CD4-positive, alpha-beta T cell treated with Interleukin-6 for 4 hours (primary cell): ENCODE measurements around the gene INTS7.

Experiments
- DNase-seq: peaks from one replicate; pipeline ENCODE4 v3.0.0-alpha.2; 2020; ENCODE audit warnings: mixed read lengths

The INTS7 gene

DNA sequence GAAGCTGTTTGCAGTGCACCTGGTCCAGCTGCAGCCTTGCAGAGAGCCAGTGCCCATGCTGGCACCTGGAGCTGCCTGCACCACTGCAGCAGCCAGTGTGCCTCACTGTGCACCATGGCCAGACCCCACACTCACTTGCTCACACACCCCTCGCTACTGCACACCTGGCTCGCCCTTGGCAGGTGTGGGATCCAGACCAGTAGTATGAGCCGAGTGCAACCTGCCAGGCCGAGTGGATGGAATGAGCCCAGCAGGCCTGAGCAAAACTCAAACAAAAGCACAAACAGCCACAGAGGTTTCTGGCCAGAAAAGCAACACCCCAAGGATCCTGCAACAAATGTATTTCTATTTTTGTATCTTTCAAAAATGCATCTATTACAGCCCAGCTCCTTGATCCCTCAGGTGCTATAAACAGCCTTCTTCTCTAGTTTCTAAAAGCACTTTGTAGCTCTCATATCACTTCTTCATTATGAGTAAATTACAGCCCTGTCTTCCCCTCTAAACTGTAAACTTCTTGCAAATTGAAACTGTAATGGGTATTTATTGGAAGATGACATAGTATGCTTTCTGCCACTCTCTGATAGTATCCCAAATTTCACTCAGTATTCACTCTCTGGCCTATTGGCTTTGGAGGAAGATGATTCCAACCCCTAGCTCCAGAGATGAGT, 132.6 kb downstream of the INTS7 start:
- DNase-seq: no peak

DNA sequence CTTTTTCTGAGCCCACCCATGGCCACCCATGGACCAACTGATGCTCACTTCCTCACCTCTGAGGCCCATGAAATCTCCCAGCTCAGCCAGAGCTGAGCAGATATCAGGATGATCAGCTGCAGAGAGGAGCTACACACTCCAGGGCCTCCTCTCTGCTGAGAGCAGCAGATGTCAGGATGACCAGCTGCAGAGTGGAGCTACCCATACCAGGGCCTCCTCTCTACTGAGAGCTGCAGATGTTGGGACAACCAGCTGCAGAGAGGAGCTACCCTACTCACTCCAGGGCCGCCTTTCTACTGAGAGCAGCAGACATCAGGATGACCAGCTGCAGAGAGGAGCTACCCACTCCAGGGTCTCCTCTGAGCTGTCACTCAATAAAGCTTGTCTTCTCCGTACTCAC, 133.4 kb downstream of the INTS7 start:
- no peak for DNase-seq

DNA sequence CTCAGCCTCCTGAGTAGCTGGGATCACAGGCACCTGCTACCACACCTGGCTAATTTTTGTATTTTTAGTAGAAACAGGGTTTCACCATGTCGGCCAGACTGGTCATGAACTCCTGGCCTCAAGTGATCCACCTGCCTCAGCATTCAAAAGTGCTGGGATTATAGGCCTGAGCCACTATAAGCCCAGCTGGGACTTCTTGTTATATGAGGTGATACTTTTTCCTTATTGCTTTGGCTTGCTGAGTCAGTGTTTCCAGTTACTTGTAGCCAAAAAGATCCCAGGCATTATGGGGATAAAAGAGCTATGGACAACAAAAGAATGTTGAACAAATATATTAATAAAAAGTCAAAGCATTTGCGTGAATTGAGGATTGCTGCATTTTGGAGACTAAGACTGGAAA, 134.9 kb downstream of the INTS7 start:
- no peak for DNase-seq

DNA sequence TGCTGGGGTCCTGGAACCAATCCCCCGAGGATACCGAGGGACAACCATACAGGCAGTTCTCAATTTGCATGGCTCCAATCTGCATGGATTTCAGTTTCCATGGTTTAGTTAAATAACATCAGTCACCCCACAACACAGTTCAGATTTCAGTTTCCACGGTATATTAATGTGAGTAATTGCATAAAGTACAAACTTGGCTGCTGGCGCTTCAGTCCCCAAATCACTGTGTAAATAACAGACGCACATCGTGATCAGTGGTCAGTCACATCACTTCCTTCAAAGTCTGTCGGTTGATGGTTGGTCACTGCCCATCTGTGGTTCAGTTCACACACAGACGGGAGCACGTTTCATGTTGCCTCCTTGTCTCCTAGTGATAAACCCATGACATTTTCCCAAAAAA, 138.4 kb downstream of the INTS7 start:
- no peak for DNase-seq

DNA sequence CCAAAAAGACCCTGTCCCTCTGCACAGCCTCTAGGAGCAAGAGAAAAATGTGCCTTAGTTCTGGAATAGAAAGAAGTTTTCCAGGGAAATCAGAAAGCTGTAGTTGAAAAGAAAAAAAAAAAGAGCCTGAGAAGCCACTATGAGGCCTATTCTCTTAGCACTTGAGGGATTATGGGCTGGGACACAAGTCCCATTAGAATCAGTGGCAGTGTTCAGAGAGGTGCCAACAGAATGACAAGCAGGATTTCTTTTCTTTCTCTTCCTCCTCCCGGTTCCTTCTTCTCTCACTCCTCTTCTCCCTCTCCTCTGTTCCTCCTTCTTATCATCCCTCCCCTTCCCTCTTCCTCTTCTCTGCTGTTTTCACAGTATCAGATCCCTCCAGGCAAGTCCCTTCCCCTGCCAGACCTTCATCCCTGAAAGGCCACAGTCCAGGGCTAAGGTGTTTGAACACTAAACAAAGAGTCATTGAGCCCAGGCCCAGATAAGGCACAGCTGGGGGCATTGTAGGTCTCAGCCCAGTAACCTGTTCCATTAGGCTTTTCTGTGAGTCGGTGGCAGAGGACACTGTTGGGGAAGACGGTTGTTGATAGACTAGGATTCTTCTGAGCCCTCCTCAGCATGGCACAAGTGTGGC, 140.1 kb downstream of the INTS7 start:
- DNase-seq: no peak

DNA sequence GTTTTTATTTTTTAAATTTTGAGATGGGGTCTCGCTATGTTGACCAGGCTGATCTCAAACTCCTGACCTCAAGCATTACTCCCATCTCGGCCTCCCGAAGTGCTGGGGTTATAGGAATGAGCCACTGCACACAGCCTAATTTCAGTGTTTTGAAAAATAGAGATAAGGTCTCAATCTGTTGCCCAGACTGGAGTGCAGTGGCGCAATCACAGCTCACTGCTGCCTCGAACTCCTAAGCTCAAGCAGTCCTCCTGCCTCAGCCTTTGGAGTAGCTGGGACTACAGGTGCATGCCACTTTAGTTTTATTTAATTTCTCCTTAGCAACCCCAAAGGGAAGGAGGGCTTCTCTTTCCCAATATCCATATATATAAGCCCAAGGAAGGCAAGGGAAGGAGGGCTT, 141.0 kb downstream of the INTS7 start:
- no peak for DNase-seq

DNA sequence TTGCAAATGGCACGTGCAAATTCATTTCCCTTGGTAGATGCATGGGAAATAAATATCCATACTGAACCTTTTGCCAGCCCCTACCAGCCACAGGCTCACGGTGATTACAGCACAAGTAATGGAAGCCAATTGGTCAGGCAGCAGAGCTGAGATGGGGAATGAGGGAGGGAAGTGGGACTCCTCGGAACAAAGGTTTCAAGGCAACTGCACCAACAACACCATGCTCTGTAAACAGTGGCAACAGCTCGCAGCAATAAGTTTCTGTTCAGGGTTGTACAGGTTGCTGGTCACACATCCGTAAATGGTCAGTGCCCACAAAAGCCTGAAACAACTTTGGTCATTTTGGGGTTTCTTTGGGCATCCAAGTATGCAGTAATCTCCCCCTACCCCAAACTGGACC, 142.1 kb downstream of the INTS7 start:
- no peak for DNase-seq

DNA sequence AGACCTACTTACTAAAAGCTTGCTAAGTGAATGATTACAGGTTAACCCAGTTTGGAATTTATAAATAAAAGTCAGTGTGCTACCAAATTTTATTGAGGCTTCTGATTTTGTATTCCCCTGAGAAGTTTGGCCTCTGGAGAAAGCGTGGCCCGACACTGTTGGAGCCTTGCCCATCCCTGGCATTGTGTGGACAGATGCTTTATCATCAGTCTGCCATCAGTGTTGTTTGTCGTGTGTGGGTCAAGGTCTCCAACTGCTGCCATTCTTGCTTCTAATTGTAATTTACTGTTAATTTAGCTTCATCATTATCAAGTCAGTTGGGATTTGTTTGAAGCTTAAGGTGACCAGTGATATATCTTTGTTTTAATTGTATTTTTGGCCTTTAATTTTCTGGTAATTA, 142.8 kb downstream of the INTS7 start:
- DNase-seq: no peak

DNA sequence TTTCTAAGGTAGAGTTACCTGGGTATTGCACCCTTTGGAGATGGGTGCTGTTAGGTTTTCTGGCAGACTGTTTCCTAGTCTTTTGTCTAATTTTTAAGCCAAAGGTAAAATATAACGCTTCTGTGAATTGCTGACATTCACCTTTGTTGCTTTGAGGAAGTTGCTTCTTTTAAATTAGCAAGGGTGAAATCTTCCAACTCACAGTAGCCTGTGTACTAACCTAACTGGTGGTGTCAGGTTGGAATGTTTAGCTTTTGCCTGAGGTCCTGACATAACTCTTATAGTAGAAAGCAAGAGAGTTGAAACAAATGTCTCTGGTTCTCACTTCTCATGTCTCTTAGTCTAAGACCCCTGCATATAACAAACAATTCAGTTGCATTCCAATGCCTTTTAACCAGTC, 143.6 kb downstream of the INTS7 start:
- no peak for DNase-seq
